Measurements from ENCODE around the gene ZSCAN21.

DNA sequence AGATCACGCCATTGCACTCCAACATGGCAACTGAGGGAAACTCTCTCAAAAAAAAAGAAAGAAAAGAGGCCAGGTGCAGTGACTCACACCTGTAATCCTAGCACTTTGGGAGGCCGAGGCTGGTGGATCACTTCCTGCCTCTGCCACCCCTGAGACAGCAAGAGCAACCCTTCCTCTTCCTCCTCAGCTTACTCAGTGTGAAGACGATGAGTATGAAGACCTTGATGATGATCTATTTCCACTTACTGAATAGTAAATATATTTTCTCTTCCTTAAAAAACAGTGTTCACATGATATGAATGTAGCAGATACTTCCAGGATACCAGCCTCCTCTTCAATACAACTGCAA lies 36.3 kb upstream of the ZSCAN21 start:
- TF ChIP-seq POLR2AphosphoS5 (IDR thresholded peaks at IDR 0.05; ENCODE audit: borderline replicate concordance, low read depth, low read length) (no peak), FOXP2 (optimal IDR thresholded peaks at IDR 0.05; ENCODE audit: control extremely low read depth, extremely low read length, insufficient read depth) (no peak), EZH2 (IDR thresholded peaks at IDR 0.05) (no peak)

All from SK-N-MC (cell line).